Measurements from ENCODE around the gene ENAH. TPM values are rescaled to one million over a fixed set of nuclear protein-coding genes. Genes with fewer than 3 reads are reported as not detected.
A peak's percentile ranks its signal among the peaks of the same experiment; 100 is the strongest.

The ENAH gene
- total RNA-seq, 4 donors from 2014 or later = 158 to 295 (median 225) TPM

GRCh38 chr1:225608014-225608796 lies 44.7 kb downstream of the ENAH start:
- no peak for TF ChIP-seq POLR2A (IDR thresholded peaks at IDR 0.05)
- TF ChIP-seq POLR2AphosphoS5 (IDR thresholded peaks at IDR 0.05) = no peak
- no peak for TF ChIP-seq EP300 (IDR thresholded peaks at IDR 0.05)
- TF ChIP-seq CTCF (IDR thresholded peaks at IDR 0.05) = no peak
- Histone ChIP-seq H3K27me3 (no peaks in the 10 kb centered on the region), H3K27ac (peak overlapping the region in 3 of 4 donors; percentile 34 to 37 (median 37)), H3K4me3 (no peak overlapping the region), H3K36me3 (no peaks in the 10 kb centered on the region), H3K9me3 (no peaks in the 10 kb centered on the region), H3K4me1 (peaks cover 9 to 80% (median 12%) of the 10 kb centered on the region in 3 donors)
- no peak for ATAC-seq
- 69 to 82% methylated on average over 9 to 11 of the region's 14 CpGs for WGBS, 2 donors (ENCODE audit: low coverage in 1 of 2)

DNA sequence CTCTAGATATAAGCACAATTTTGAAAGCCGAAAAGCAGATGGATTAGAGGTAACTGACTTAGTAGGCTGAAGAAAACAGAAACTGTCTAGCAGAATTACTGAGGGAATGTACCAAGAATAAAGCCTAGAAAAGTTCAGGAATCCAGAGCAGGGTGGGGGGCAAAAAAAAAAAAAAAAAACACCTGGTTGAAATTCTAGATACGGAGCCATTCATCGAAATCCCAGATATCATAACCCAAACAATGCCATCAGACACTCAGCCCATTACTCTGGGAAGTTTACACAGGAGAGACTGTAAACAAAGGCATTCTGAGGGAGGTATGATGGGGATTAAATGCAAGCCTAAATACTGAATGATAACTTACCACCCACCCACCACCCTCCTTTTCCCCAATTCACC lies 45.6 kb downstream of the ENAH start:
- 56 to 65% methylated on average over 3 of the region's 3 CpGs for WGBS, 2 donors (ENCODE audit: low coverage in 1 of 2)
- no peak overlapping the region for H3K4me3 ChIP-seq
- H3K9me3 ChIP-seq = no peaks in the 10 kb centered on the region
- peak overlapping the region; percentile 20 to 37 (median 36) for H3K27ac ChIP-seq
- H3K27me3 ChIP-seq = no peaks in the 10 kb centered on the region
- H3K36me3 ChIP-seq = no peaks in the 10 kb centered on the region
- TF ChIP-seq EP300 (IDR thresholded peaks at IDR 0.05) = no peak
- peaks cover 9 to 80% (median 12%) of the 10 kb centered on the region in 3 donors for H3K4me1 ChIP-seq
- no peak for ATAC-seq

DNA sequence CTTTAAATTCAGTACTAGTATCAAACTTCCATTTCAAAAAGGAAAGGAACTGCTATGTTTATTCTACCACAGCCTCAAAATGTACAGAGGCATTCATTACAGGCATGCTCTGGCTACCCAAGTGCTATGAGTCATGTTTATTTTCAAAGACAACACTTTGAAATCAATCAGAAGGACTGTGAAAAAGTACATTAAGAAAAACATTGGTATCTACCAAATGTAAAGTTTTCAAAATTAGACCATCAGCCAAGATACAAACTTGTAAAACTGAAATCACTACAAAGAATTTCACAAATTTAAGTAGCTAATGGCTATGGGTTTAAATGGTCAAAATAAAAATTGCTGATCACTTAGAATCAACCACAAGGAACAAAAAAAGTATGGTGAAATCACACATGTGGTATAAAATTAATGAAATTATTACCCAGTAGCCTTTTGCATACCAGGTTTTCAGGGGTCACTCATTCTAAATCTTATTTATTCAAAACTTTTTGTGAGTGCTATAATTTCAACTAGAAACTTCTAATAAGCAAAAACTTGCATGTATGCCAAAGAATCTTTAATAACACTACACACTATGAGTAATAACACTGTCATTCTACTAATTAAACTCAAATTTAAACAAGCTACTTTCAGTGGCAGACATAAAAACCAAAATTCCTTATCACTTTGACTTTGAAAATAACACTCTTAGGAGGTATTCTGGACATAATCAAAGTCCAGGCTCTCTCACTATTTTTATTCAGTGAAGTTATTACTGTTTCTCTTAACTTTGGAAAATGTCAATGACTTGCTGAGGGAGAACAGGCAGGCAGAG lies 49.2 kb downstream of the ENAH start:
- Histone ChIP-seq H3K9me3 (no peaks in the 10 kb centered on the region), H3K27ac (peak overlapping the region in 3 of 4 donors; percentile 0 to 62 (median 39)), H3K36me3 (no peaks in the 10 kb centered on the region), H3K4me1 (peaks cover 9 to 74% (median 12%) of the 10 kb centered on the region in 3 donors), H3K27me3 (no peaks in the 10 kb centered on the region), H3K4me3 (no peak overlapping the region)
- ATAC-seq = no peak
- TF ChIP-seq POLR2AphosphoS5 (IDR thresholded peaks at IDR 0.05) (peak; percentile 24), CTCF (IDR thresholded peaks at IDR 0.05) (no peak)

GRCh38 chr1:225602590-225603206 lies 50.2 kb downstream of the ENAH start:
- no peak for ATAC-seq
- Histone ChIP-seq H3K4me3 (no peak overlapping the region), H3K27ac (peak overlapping the region in 1 of 4 donors; percentile 62), H3K9me3 (no peaks in the 10 kb centered on the region), H3K27me3 (no peaks in the 10 kb centered on the region), H3K36me3 (no peaks in the 10 kb centered on the region), H3K4me1 (peaks cover 9 to 74% (median 12%) of the 10 kb centered on the region in 3 donors)
- TF ChIP-seq POLR2A (IDR thresholded peaks at IDR 0.05) (no peak), CTCF (IDR thresholded peaks at IDR 0.05) (no peak), EP300 (IDR thresholded peaks at IDR 0.05) (no peak), POLR2AphosphoS5 (IDR thresholded peaks at IDR 0.05) (no peak)
- 22 to 43% methylated on average over 1 of the region's 1 CpG for WGBS, 2 donors (ENCODE audit: low coverage in 1 of 2)

DNA sequence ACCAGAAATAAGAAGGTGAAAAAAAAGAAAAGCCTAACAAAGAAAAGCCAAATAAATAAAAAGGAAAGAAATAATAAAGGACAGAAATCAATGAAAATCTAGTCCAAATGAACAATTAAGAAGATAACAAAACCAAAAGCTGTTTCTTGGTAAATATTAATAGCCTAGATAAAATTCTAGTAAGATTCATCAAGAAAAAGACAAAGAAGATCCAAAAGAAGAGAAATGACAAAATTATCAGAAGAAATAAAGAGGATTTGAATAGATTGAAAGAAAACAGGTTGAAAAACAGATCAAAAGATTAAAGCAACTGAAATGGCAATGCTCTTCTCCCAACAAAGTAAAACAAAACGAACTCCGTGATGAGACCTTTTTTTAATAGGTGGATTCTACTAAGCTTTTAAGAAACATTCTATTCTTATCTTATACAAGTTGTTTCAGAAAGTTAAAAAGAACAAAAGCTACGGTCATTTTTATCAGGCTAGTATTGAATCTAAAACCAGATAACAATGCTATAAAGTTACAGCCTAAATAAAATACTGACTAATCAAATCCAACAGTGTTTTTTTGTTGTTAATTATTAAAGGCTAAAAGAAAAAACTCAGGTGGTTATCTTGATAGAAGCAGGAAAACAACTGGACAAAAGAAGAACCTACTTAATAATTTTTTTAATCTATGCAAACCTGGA lies 50.9 kb downstream of the ENAH start:
- H3K4me1 ChIP-seq = peaks cover 5 to 71% (median 12%) of the 10 kb centered on the region in 3 donors
- TF ChIP-seq POLR2AphosphoS5 (IDR thresholded peaks at IDR 0.05) (no peak), CTCF (IDR thresholded peaks at IDR 0.05) (no peak), EP300 (IDR thresholded peaks at IDR 0.05) (no peak), POLR2A (IDR thresholded peaks at IDR 0.05) (no peak)
- H3K27me3 ChIP-seq = no peaks in the 10 kb centered on the region
- H3K4me3 ChIP-seq = no peak overlapping the region
- no peaks in the 10 kb centered on the region for H3K9me3 ChIP-seq
- no peaks in the 10 kb centered on the region for H3K36me3 ChIP-seq
- 51 to 61% methylated on average over 3 of the region's 3 CpGs for WGBS, 2 donors (ENCODE audit: low coverage in 1 of 2)
- ATAC-seq = no peak
- H3K27ac ChIP-seq = peak overlapping the region in 1 of 4 donors; percentile 62

Data from gastroesophageal sphincter (tissue), 4 donors.